Measurements from ENCODE around the gene PRRC2C.
A peak's percentile ranks its signal among the peaks of the same experiment; 100 is the strongest.
"Not testable (repeated sequence)": the region's sequence is repeated elsewhere in the genome, so short reads cannot be mapped to it uniquely, and the experiment has no call there.

Gene PRRC2C

GRCh38 chr1:171485375-171486047 lies at the start of gene PRRC2C:
TSS of gene PRRC2C (plus strand) at chr1:171485530. CDS start at chr1:171512089, 26,559 bp downstream.
- TF ChIP-seq CTCF (IDR thresholded peaks at IDR 0.05; ENCODE audit: control extremely low read depth, extremely low read depth, low read depth, missing control alignments): peak; percentile 87
- ChIA-PET POLR2A (interaction anchor here (1.2 kb wide), 1 partner anchor 11 kb away, joined by 3 read pairs; no protein-coding TSS in a partner anchor), CTCF (interaction anchor here (0.8 to 4.1 kb wide), 19 partner anchors 9 to 1047 kb away, joined by 3 to 31 read pairs (median 8); partner anchors contain the start of gene SUCO)
- DNase-seq (ENCODE audit: extremely low spot score): peak; percentile 91

- no peak for TF ChIP-seq CTCF (IDR thresholded peaks at IDR 0.05; ENCODE audit: control extremely low read depth, extremely low read depth, low read depth, missing control alignments)
- POLR2A ChIA-PET: no interaction called here
- CTCF ChIA-PET: no interaction called here
- no peak for DNase-seq (ENCODE audit: extremely low spot score)
Measured at GRCh38 chr1:171438441-171438840, 46.9 kb upstream of the PRRC2C start.

GRCh38 chr1:171440201-171440600 lies 45.1 kb upstream of the PRRC2C start:
- DNase-seq (ENCODE audit: extremely low spot score); CTCF ChIA-PET; POLR2A ChIA-PET: not testable (repeated sequence)

GRCh38 chr1:171441278-171441895 lies 43.9 kb upstream of the PRRC2C start:
- CTCF ChIA-PET: not testable (repeated sequence)

GRCh38 chr1:171446386-171446785 lies 38.9 kb upstream of the PRRC2C start:
- POLR2A ChIA-PET: no interaction called here
- CTCF ChIA-PET: no interaction called here
- DNase-seq (ENCODE audit: extremely low spot score): no peak
- TF ChIP-seq CTCF (IDR thresholded peaks at IDR 0.05; ENCODE audit: control extremely low read depth, extremely low read depth, low read depth, missing control alignments): no peak

More at GRCh38 chr1:171441278-171441895, 43.9 kb upstream of the PRRC2C start:
- DNase-seq (ENCODE audit: extremely low spot score); POLR2A ChIA-PET: not testable (repeated sequence)

GRCh38 chr1:171455967-171456366 lies 29.4 kb upstream of the PRRC2C start:
- TF ChIP-seq CTCF (IDR thresholded peaks at IDR 0.05; ENCODE audit: control extremely low read depth, extremely low read depth, low read depth, missing control alignments): no peak
- DNase-seq (ENCODE audit: extremely low spot score): no peak
- ChIA-PET CTCF (no interaction called here), POLR2A (no interaction called here)

GRCh38 chr1:171457412-171457811 lies 27.9 kb upstream of the PRRC2C start:
- no peak for TF ChIP-seq CTCF (IDR thresholded peaks at IDR 0.05; ENCODE audit: control extremely low read depth, extremely low read depth, low read depth, missing control alignments)
- ChIA-PET POLR2A (no interaction called here), CTCF (no interaction called here)
- DNase-seq (ENCODE audit: extremely low spot score): no peak
